HL-60 (cell line): ENCODE measurements around the gene GABBR2.

Source experiments
- DNase-seq, 2 experiments: peaks; one replicate each; pipeline ENCODE4 v3.0.0-alpha.2; 2010 to 2020; ENCODE audit warnings: low read depth in 1 of 2, low spot score in 1 of 2
- H3K27ac ChIP-seq: fragments of 250-450 bp; sonication (Bioruptor Pico); replicated peaks from 2 replicates; pipeline ENCODE4 v1.5.1; 2020; ENCODE audit warnings: mild to moderate bottlenecking, moderate library complexity
- H3K27me3 ChIP-seq: fragments of 250-450 bp; sonication (Bioruptor Pico); 2 replicates; pipeline ENCODE4 v1.5.1; 2021; ENCODE audit warnings: mild to moderate bottlenecking, moderate library complexity; ENCODE audit not compliant: insufficient read depth, poor library complexity, severe bottlenecking
- H3K4me3 ChIP-seq: replicated peaks from 2 replicates; pipeline ENCODE4 v1.5.1; 2011; ENCODE audit warnings: mild to moderate bottlenecking, control low read depth, low read length; ENCODE audit not compliant: insufficient read depth
- GABPA ChIP-seq: IDR thresholded peaks from 2 replicates; pipeline ENCODE4 v1.6.1; 2012; ENCODE audit warnings: low read depth
- POLR2AphosphoS5 ChIP-seq: IDR thresholded peaks from 2 replicates; pipeline ENCODE4 v1.6.1; 2012; ENCODE audit warnings: low read depth
- SPI1 ChIP-seq: IDR thresholded peaks from 2 replicates; pipeline ENCODE4 v1.6.1; 2012; ENCODE audit warnings: low read depth, mild to moderate bottlenecking, borderline replicate concordance
- TF ChIP-seq, protein P1 (sequence below): IDR thresholded peaks from one replicate; pipeline ENCODE4 v1.5.1; 2011; ENCODE audit warnings: low read length, control low read depth, inconsistent platforms; ENCODE audit not compliant: insufficient read depth
- TF ChIP-seq, protein P2 (sequence below): IDR thresholded peaks from 2 replicates; pipeline ENCODE4 v1.6.1; 2012; ENCODE audit warnings: low read depth; ENCODE audit not compliant: insufficient replicate concordance

Gene GABBR2

GRCh38 chr9:98362624-98363252 is 346.0 kb downstream of the GABBR2 start:
- H3K27ac ChIP-seq: no peak overlapping the region
- H3K4me3 ChIP-seq: no peak overlapping the region
- no peak for DNase-seq
- H3K27me3 ChIP-seq: no peaks in the 10 kb centered on the region
- TF ChIP-seq POLR2AphosphoS5 (no peak), SPI1 (no peak), GABPA (no peak)
- TF ChIP-seq, protein P1, sequence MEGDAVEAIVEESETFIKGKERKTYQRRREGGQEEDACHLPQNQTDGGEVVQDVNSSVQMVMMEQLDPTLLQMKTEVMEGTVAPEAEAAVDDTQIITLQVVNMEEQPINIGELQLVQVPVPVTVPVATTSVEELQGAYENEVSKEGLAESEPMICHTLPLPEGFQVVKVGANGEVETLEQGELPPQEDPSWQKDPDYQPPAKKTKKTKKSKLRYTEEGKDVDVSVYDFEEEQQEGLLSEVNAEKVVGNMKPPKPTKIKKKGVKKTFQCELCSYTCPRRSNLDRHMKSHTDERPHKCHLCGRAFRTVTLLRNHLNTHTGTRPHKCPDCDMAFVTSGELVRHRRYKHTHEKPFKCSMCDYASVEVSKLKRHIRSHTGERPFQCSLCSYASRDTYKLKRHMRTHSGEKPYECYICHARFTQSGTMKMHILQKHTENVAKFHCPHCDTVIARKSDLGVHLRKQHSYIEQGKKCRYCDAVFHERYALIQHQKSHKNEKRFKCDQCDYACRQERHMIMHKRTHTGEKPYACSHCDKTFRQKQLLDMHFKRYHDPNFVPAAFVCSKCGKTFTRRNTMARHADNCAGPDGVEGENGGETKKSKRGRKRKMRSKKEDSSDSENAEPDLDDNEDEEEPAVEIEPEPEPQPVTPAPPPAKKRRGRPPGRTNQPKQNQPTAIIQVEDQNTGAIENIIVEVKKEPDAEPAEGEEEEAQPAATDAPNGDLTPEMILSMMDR: no peak
- TF ChIP-seq, protein P2, sequence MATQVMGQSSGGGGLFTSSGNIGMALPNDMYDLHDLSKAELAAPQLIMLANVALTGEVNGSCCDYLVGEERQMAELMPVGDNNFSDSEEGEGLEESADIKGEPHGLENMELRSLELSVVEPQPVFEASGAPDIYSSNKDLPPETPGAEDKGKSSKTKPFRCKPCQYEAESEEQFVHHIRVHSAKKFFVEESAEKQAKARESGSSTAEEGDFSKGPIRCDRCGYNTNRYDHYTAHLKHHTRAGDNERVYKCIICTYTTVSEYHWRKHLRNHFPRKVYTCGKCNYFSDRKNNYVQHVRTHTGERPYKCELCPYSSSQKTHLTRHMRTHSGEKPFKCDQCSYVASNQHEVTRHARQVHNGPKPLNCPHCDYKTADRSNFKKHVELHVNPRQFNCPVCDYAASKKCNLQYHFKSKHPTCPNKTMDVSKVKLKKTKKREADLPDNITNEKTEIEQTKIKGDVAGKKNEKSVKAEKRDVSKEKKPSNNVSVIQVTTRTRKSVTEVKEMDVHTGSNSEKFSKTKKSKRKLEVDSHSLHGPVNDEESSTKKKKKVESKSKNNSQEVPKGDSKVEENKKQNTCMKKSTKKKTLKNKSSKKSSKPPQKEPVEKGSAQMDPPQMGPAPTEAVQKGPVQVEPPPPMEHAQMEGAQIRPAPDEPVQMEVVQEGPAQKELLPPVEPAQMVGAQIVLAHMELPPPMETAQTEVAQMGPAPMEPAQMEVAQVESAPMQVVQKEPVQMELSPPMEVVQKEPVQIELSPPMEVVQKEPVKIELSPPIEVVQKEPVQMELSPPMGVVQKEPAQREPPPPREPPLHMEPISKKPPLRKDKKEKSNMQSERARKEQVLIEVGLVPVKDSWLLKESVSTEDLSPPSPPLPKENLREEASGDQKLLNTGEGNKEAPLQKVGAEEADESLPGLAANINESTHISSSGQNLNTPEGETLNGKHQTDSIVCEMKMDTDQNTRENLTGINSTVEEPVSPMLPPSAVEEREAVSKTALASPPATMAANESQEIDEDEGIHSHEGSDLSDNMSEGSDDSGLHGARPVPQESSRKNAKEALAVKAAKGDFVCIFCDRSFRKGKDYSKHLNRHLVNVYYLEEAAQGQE: no peak

GRCh38 chr9:98361645-98362044 is 347.1 kb downstream of the GABBR2 start:
- Histone ChIP-seq H3K27me3 (no peaks in the 10 kb centered on the region), H3K4me3 (no peak overlapping the region), H3K27ac (no peak overlapping the region)
- TF ChIP-seq GABPA (no peak), POLR2AphosphoS5 (no peak), SPI1 (no peak)
- TF ChIP-seq, protein P2: no peak
- TF ChIP-seq, protein P1: no peak
- DNase-seq: no peak

DNA sequence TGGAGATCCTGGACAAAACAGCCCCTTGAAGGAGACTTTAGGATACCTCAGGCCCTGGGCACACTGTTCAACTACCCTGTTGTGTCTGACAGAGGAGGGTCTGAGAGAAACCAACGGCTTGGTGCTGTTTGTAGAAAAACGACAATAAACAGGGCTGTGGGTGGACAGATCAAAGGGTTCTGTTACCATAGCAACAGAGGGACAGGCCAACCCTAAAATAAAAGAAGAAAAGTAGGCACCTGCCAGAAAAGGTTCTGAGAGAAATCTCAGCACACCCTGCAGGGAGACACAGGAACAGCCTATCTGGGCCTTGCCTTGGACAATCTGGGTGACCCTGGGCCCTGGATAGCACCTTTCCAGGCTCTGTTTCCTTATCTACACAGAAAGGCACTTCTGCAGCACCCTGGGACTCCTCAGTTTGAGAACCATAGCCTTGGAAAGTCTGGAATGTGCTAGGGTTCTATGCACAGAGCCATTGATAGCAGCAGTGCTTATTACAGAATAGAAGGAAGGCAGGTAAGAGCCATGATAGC is 348.5 kb downstream of the GABBR2 start:
- DNase-seq: no peak
- no peaks in the 10 kb centered on the region for H3K27me3 ChIP-seq
- H3K4me3 ChIP-seq: no peak overlapping the region
- TF ChIP-seq GABPA (no peak), POLR2AphosphoS5 (no peak), SPI1 (no peak)
- TF ChIP-seq, protein P1: no peak
- TF ChIP-seq, protein P2: no peak
- H3K27ac ChIP-seq: no peak overlapping the region
